SK-MEL-5 (cell line): ENCODE data around the gene HSPE1. TPM values are rescaled to one million over a fixed set of nuclear protein-coding genes. Genes with fewer than 3 reads are reported as not detected.

Experiments
- DNase-seq: peaks from one replicate; pipeline ENCODE4 v3.0.0-alpha.2; 2016; ENCODE audit warnings: low read depth, low spot score
- in situ Hi-C: cut with HindIII; loops from 2 replicates; pipeline ENCODE4 v1.10.0; 2016; ENCODE audit warnings: low sequenced_read_pairs, high pct_unique_total_duplicates, low pct_unique_long_range_greater_than_20kb
- total RNA-seq: library from RNA; depleted of rRNA; stranded (reverse); fragments of >200 nt; shearing (Covaris generic); gene quantifications from 2 replicates; pipeline ENCODE4 v1.2.3, GENCODE V29; 2014

Gene HSPE1
- total RNA-seq, 1 experiment from 2014 or later = 207 TPM

- no peak for DNase-seq
- in situ Hi-C loops = no loop called here
Observed at GRCh38 chr2:197495433-197496134, 4.6 kb upstream of the HSPE1 start.

- no peak for DNase-seq
- in situ Hi-C loops = no loop called here
Observed at GRCh38 chr2:197496695-197497094, 3.5 kb upstream of the HSPE1 start.

DNA sequence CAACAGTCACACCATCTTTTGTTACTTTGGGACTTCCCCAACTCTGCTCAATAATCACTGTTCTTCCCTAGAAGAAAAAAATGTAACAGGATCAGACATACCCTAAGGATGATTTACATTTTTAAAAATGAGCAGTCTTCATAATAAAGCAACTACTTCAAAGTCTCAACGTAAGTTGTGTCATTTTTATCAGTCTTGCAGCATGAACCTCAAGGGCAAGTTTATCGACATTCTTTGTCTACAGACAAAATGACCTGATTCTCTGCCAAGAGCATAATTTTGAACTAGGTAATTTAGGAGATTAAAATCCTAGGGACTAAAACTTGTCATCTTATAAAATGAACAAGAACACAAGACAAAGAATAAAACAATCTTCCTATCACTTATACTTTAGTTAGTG lies 2.9 kb upstream of the HSPE1 start:
- no peak for DNase-seq
- in situ Hi-C loops = no loop called here

GRCh38 chr2:197498235-197498936 lies 1.8 kb upstream of the HSPE1 start:
- in situ Hi-C loops = no loop called here
- DNase-seq = no peak

DNA sequence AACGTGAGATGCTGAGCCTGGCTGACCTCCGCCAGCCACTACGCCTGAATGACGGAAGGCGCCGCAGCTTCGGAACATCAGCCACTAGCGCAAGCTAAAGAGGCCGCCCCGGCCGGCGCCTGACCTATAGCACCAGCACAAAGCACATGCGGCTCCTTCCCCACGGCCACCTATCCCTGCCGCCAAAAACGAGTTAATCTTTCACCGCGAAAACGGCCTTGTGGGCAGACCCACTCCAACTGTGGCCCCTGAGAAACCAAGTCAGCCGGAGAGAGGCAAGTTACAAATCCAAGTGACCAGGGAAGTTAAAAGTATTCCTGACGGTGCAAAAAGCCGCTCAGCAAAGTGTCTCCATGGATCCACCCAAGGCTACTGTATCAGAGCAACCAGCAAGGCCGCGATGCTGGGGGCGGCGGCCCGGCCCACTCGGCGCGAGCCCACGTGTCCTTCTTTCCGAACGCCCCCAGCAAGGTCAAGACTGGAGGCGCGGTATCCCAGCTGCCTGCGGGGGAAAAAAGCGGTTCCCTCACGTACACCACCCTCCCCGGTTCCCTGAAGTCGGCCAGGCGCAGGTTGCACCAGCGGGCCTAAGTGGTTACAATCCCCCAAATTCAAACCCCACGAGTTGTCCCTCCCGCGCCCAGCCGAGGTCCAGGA lies 1.1 kb upstream of the HSPE1 start:
- peak; percentile 36 for DNase-seq

GRCh38 chr2:197500503-197501131 lies 438 bp downstream of the HSPE1 start:
- in situ Hi-C loops = no loop called here
- no peak for DNase-seq

More for the DNA sequence above, 1.1 kb upstream of the HSPE1 start:
- in situ Hi-C loops = no loop called here

DNA sequence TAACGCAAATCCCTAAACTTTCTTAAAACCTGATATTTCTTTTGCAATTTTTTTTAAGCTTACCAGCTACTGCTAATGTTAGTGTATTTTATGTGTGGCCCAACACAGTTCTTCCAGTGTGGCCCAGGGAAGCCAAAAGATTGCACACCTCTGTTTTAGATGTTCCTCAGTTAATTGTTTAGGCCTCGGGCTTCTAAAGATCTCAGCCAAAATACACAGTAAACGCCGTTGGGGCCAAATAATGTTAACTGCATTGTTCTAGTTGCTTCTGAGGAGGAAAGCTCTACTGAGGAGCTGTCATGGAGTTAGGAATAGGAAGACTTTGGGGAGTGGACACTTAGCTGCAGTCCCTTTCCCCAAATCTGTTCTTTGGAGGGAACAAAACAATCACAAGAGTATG lies 2.0 kb downstream of the HSPE1 start:
- in situ Hi-C loops = no loop called here
- no peak for DNase-seq

DNA sequence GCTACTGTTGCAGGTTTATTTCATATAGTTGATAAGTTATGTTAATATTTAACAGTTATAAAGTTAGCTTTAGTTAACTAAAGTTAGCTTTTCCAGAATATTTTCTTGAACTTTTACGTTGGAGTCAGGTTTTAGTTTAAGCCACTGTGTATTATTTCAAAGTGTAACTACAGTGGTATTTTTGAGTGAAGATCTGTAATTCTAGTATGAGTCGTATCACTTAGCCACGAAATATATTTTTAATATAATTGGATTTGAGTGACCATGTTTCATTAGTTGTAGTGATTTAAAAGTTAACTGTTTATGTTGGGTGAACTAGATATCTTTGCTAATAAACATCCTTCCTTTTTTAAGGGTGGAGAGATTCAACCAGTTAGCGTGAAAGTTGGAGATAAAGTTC lies 2.5 kb downstream of the HSPE1 start:
- in situ Hi-C loops = no loop called here
- DNase-seq = no peak

- in situ Hi-C loops = no loop called here
- no peak for DNase-seq
Observed at GRCh38 chr2:197504000-197504399, 3.8 kb downstream of the HSPE1 start.

DNA sequence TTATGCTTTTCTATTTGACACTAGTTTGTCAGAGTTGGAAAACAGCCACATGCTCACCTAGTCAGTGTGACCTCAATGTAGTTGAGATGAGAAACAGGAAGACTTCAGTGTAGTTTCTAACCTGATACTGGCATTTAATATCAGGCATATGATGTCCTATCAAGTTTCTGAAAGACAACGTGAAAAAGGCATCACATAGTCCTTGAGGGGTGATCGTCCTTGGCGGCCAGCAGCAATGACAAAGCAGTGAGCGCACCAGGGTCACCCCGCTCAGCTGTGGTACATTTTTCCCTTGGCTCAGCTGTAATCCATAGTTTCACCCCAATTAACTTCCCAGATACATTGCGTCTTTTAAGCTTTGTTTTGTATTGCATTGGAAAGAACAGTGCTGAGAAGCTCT lies 4.3 kb downstream of the HSPE1 start:
- no peak for DNase-seq
- in situ Hi-C loops = no loop called here

GRCh38 chr2:197506658-197507057 lies 6.5 kb downstream of the HSPE1 start:
- DNase-seq = no peak

DNA sequence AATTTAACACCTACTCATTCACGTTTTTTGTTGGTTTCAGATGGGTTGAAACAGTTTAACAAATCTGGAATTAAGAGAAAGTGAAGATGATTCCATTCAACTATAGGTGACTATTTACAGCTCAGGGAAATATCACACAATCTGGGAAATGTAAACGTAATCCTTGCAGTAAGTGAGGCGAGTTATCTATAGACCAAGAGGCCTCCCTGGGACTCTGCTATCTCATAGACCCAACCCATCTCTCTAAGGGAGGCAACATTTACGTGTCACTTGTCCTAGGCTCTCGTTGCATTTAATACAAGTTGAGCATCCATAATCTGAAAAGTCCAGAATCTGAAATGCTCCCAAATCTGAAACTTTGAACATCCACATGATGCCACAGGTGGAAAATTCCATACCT lies 13.7 kb downstream of the HSPE1 start:
- no peak for DNase-seq
- in situ Hi-C loops = no loop called here

More at GRCh38 chr2:197506658-197507057, 6.5 kb downstream of the HSPE1 start:
- in situ Hi-C loops = no loop called here

DNA sequence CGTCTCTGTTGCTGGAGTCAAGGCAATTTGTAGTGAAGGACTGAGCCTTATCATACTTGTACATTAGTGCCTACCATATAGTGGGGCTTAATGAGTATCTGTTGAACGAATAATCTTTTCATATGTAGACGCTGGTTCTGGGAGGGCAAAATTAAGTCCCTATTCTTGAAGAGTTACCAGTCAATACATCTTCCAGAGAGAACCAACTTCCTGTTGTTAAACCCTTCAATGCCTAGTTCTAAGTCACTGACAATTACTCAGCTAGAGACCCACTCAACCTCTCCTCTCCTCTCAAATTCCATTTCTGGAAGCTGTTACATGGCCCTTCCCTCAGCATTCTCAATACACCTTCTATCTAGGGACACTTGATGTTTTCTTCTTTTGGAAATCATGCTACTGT lies 14.6 kb downstream of the HSPE1 start:
- in situ Hi-C loops = no loop called here
- no peak for DNase-seq

DNA sequence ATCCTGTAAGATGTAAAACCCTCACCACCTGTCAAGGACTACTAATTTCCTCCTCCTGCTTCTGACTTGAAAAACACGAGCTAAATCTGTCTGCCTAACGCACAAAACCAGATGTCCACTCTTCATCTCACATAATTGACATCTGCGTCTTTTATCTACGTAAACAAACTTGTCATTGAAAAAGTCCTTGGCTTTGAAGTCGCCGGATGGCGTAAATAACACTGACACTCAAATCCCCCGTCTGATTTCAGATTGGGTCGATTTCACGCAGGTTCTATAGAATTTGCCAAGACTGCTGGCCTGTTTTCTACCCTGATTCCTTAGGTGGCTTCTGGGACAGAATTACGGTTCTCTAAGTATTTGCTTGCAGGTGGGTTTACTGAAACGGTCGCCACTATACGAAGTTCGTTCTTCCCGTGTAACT lies 15.1 kb downstream of the HSPE1 start:
- DNase-seq = no peak
- in situ Hi-C loops = no loop called here

GRCh38 chr2:197515739-197516392 lies 15.7 kb downstream of the HSPE1 start, which contains the start of gene MOB4:
Gene MOB4 (plus strand): TSS chr2:197516066. CDS start chr2:197516087, 21 bp downstream.
- DNase-seq = peak; percentile 92
- in situ Hi-C loops = no loop called here

DNA sequence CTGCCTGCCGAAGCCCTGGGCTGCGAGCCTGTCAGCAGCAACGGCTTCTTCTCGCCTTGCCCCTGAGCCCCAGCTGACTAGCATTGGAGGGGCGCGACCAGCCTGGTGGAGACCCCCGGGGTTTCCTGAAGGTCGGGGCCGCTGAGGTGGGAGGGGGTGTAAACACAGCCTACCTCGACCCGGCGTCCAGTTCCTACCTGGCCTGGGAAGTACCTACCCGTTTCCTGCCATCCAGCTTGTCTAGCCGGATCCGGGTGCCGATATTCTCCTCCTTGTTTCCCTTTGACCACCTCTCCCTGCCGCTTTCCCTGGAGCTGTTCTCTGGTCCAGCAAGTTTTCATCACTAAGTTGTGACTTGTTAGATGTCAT lies 16.2 kb downstream of the HSPE1 start:
- in situ Hi-C loops = no loop called here
- DNase-seq = peak; percentile 33

- in situ Hi-C loops = no loop called here
- DNase-seq = no peak
Observed at GRCh38 chr2:197517150-197517549, 17.0 kb downstream of the HSPE1 start.

DNA sequence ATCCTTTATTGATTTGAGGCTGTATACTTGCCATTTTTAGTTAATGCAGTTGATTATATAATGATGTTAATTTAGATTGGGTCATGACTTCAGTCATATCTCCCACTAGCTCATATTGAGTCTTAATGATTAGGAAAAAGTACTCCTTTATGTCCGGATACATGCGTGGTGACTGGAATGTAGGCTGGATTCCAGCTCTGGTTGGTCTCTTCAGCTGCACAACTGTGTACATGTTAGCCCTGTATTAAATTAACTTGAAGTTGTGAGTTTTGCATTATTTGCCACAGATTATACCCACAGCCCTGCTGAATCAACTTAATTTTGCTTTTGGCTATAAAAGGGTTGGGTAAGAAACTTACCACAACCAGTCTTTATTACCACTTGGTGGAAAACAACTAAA lies 38.2 kb downstream of the HSPE1 start:
- in situ Hi-C loops = no loop called here
- no peak for DNase-seq
